K562 (cell line): Measurements from ENCODE around the gene SLC25A33. TPM values are rescaled to one million over a fixed set of nuclear protein-coding genes. Genes with fewer than 3 reads are reported as not detected.

ENCODE experiments used
- ATAC-seq: fragments of 200-7000 bp; cut with Tn5 transposase; 3 replicates; pipeline ENCODE4 v1.9.1; 2020; ENCODE audit warnings: moderate library complexity
- BruUV-seq: library from RNA; stranded (reverse); fragments of 400-500 nt; replicated peaks from 2 replicates; lab custom pipeline; 2021; lab: Mats Ljungman, UMichigan
- CTCF ChIA-PET: fragments of 300-600 bp; formaldehyde crosslinking; extraction: SDS; loops from one replicate; lab custom pipeline; 2021; ENCODE audit warnings: low intra/inter-chr PET ratio; lab: Yijun Ruan, JAX
- POLR2A ChIA-PET: fragments of 300-600, 350-650 bp; sonication (Branson Sonifier 250); formaldehyde crosslinking; extraction: SDS; loops from one replicate; lab custom pipeline; 2021; ENCODE audit warnings: antibody characterized with exemption, inconsistent platforms; lab: Yijun Ruan, JAX
- DNase-seq, 4 experiments: peaks; one replicate each; pipeline versions ENCODE4 v3.0.0 to v3.0.0-alpha.2; 2011 to 2018; ENCODE audit warnings: low spot score in 3 of 4, mixed read lengths in 3 of 4; ENCODE audit errors: extremely low read depth in 1 of 4
- FAIRE-seq: peaks from 2 replicates; lab custom pipeline; 2011; peaks lifted over from hg19 to GRCh38; lab: Jason Lieb, UNC
- H2AFZ ChIP-seq: 2 replicates; pipeline ENCODE4 v1.6.0; 2011; ENCODE audit warnings: low read depth, low read length, control low read depth, inconsistent platforms
- H3K27ac ChIP-seq: fragments of 200-600 bp; 3 replicates; pipeline ENCODE4 v1.8.0; 2011; ENCODE audit warnings: low read depth, mild to moderate bottlenecking, control low read depth, inconsistent platforms, low read length, moderate library complexity, mixed read lengths; ENCODE audit errors: extremely low read depth
- H3K27me3 ChIP-seq, 2 experiments: fragments of 300-600 bp in 1 of 2; 2 replicates in 1 of 2; 3 replicates in 1 of 2; pipeline versions ENCODE4 v1.6.0 to v1.8.0; 2011; ENCODE audit warnings: inconsistent platforms in 2 of 2, low read length in 2 of 2, mild to moderate bottlenecking in 1 of 2, mixed read lengths in 1 of 2, moderate library complexity in 1 of 2; ENCODE audit not compliant: control insufficient read depth in 2 of 2, insufficient read depth in 2 of 2
- H3K36me3 ChIP-seq: fragments of 300-600 bp; 3 replicates; pipeline ENCODE4 v1.8.0; 2011; ENCODE audit warnings: mild to moderate bottlenecking, low read length, inconsistent platforms; ENCODE audit not compliant: control insufficient read depth, insufficient read depth
- H3K4me1 ChIP-seq, 2 experiments: fragments of 200-600 bp in 1 of 2; replicated peaks in 1 of 2; 2 replicates in 1 of 2; 3 replicates in 1 of 2; pipeline versions ENCODE4 v1.5.1 to v1.8.0; 2011; ENCODE audit warnings: inconsistent platforms in 2 of 2, low read length in 2 of 2, mild to moderate bottlenecking in 1 of 2, mixed read lengths in 1 of 2, moderate library complexity in 1 of 2; ENCODE audit not compliant: control insufficient read depth in 2 of 2, insufficient read depth in 2 of 2
- H3K4me2 ChIP-seq: 2 replicates; pipeline ENCODE4 v1.6.1; 2011; ENCODE audit warnings: low read length, control low read depth, inconsistent platforms, mixed read lengths; ENCODE audit not compliant: insufficient read depth
- H3K4me3 ChIP-seq: fragments of 200-600 bp; sonication (generic), shearing (Covaris generic); 2 replicates; pipeline ENCODE4 v1.5.1; 2016; ENCODE audit warnings: control low read depth, inconsistent platforms
- H3K79me2 ChIP-seq: fragments of 200-600 bp; 3 replicates; pipeline ENCODE4 v1.8.0; 2011; ENCODE audit warnings: low read length, inconsistent platforms; ENCODE audit not compliant: control insufficient read depth, insufficient read depth
- H3K9ac ChIP-seq, 2 experiments: 2 replicates each; pipeline versions ENCODE4 v1.6.0 to v1.6.1; 2011; ENCODE audit warnings: low read depth in 2 of 2, low read length in 2 of 2, control low read depth in 1 of 2, inconsistent platforms in 1 of 2, mild to moderate bottlenecking in 1 of 2, mixed read lengths in 1 of 2; ENCODE audit not compliant: insufficient read depth in 1 of 2
- H3K9me1 ChIP-seq: one replicate; pipeline ENCODE4 v1.6.0; 2011; ENCODE audit warnings: inconsistent platforms, mild to moderate bottlenecking, low read length, moderate library complexity; ENCODE audit not compliant: control insufficient read depth, insufficient read depth
- H3K9me3 ChIP-seq: replicated peaks from 2 replicates; pipeline ENCODE4 v1.5.1; 2011; ENCODE audit warnings: low read depth, low read length, inconsistent platforms; ENCODE audit not compliant: control insufficient read depth, insufficient read depth
- H4K20me1 ChIP-seq: replicated peaks from 2 replicates; pipeline ENCODE4 v1.6.1; 2011; ENCODE audit warnings: low read length, inconsistent platforms, mixed read lengths; ENCODE audit not compliant: control insufficient read depth, insufficient read depth
- FOXK2 ChIP-seq, 2 experiments: fragments of 450-650 bp; IDR thresholded peaks in 1 of 2; conservative IDR thresholded peaks in 1 of 2; 2 replicates each; pipeline ENCODE4 v1.6.1; 2016; ENCODE audit warnings: low read depth in 2 of 2, mild to moderate bottlenecking in 1 of 2
- GATAD2B ChIP-seq: fragments of 450-650 bp; IDR thresholded peaks from 2 replicates; pipeline ENCODE4 v1.6.1; 2017; ENCODE audit warnings: mild to moderate bottlenecking, borderline replicate concordance
- HNRNPK ChIP-seq: fragments of 200-400 bp; formaldehyde crosslinking; IDR thresholded peaks from one replicate; pipeline ENCODE4 v1.6.1; 2018; ENCODE audit warnings: mild to moderate bottlenecking, low read depth, low read length; ENCODE audit not compliant: poor library complexity, severe bottlenecking
- NFIC ChIP-seq: fragments of 450-650 bp; IDR thresholded peaks from 2 replicates; pipeline ENCODE4 v1.6.1; 2017; ENCODE audit warnings: mild to moderate bottlenecking, inconsistent platforms
- NONO ChIP-seq, 2 experiments: fragments of 200-400 bp in 1 of 2; fragments of 450-650 bp in 1 of 2; formaldehyde crosslinking in 1 of 2; IDR thresholded peaks; 2 replicates each; pipeline ENCODE4 v1.6.1; 2017; ENCODE audit warnings: low read depth in 2 of 2, mild to moderate bottlenecking in 2 of 2, moderate library complexity in 2 of 2, low read length in 1 of 2
- SREBF2 ChIP-seq: sonication (generic); formaldehyde crosslinking; IDR thresholded peaks from 2 replicates; pipeline ENCODE4 v1.4.0; 2020; ENCODE audit warnings: mild to moderate bottlenecking, missing genetic modification reagents
- WGBS: fragments of 100-300 bp; shearing (Covaris generic); methylation state at CpG from one replicate; pipeline ENCODE4 v1.1.6; 2016; ENCODE audit warnings: low coverage, mixed read lengths; ENCODE audit not compliant: insufficient coverage; ENCODE audit errors: missing lambda C conversion rate; 5-methylcytosine and 5-hydroxymethylcytosine counted together
- in situ Hi-C: fragments of 300-500 bp; cut with MboI; formaldehyde crosslinking; loops from 4 replicates; pipeline ENCODE4 v1.15.0; 2018; ENCODE audit warnings: inconsistent platforms, mixed read lengths
- intact Hi-C: fragments of 100-400 bp; cut with micrococcal nuclease; formaldehyde crosslinking; loops from 2 replicates; pipeline ENCODE4 v1.14.2; 2022
- polyA plus RNA-seq, 8 experiments: library from polyadenylated mRNA; depleted of rRNA in 4 of 8; stranded (reverse) in 5 of 8; unstranded in 3 of 8; fragments of >200 nt; fragmentation: Nextera tagmentation in 2 of 8; fragmentation: Illumina TruSeq in 1 of 8; extraction: Ambion mirVana in 2 of 8; extraction: Trizol in 1 of 8; gene quantifications; 2 replicates each; pipeline versions ENCODE4 v1.2.1 to v1.2.3, GENCODE V29; 2011 to 2014; ENCODE audit warnings: inconsistent platforms in 1 of 8, missing spikeins in 1 of 8
- total RNA-seq, 7 experiments: library from RNA; depleted of rRNA in 6 of 7; stranded (reverse); fragments of >200 nt in 6 of 7; fragmentation: Illumina TruSeq in 2 of 7; extraction: Trizol in 2 of 7; gene quantifications; 2 replicates each; pipeline versions ENCODE4 v1.2.1 to v1.2.3, GENCODE V29; 2011 to 2021; ENCODE audit warnings: low replicate concordance in 1 of 7
- TF ChIP-seq, protein P1 (sequence below): fragments of 450-650 bp; formaldehyde crosslinking; IDR thresholded peaks from 2 replicates; pipeline ENCODE4 v1.4.0; 2020; ENCODE audit warnings: mild to moderate bottlenecking, moderate library complexity

Gene SLC25A33
- total and polyA plus RNA-seq, 9 of the 15 experiments (the other 6 are each of a cell fraction or from before 2014, with no cell fraction given), result 3.2 to 23.5 (median 17.5) TPM

DNA sequence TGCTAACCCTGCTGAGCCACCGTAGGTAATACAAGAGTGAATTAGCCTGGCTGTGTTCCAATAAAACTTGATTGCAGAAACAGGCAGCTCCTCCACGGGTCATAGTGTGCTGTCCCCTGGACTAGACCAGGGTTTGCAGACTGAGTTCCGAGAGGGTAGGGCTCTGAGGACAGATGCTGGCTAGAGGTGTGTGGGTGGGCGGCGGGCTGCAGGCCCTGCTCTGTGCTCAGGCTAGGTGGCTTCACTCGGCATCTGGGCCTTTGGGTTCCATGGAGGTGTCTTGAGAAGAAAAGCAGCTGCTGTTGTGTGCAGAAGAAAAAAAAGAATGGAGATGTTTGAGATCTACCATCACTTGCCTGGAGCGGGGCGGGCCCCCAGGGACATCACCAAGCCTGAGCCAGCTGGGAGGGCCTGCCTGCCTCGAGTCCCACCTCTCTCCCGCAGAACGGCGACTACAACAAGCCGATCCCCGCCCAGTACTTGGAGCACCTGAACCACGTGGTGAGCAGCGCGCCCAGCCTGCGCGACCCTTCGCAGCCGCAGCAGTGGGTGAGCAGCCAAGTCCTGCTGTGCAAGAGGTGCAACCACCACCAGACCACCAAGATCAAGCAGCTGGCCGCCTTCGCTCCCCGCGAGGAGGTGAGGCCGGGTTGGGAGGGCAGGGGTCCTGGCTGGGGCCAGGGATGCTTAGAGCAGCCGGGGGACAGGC is 57.3 kb downstream of the SLC25A33 start:
- H3K9ac ChIP-seq, result peak overlapping the region in 1 of 2 experiments; percentile 54; a peak in 1 of 4 replicates
- WGBS, result 89% methylated on average over 27 of the region's 27 CpGs
- ChIA-PET CTCF (no interaction called here), POLR2A (interaction anchor here (0.6 to 2.6 kb wide), 4 partner anchors 16 to 162 kb away, joined by 3 to 14 read pairs (median 4); no protein-coding TSS in a partner anchor)
- TF ChIP-seq SREBF2 (CRISPR knock-in tag), result no peak
- TF ChIP-seq HNRNPK, result no peak
- no peak for TF ChIP-seq NONO (IDR thresholded peaks at IDR 0.05; ENCODE audit: low read depth in 2 of 2, low read length in 1 of 2)
- TF ChIP-seq, protein P1, sequence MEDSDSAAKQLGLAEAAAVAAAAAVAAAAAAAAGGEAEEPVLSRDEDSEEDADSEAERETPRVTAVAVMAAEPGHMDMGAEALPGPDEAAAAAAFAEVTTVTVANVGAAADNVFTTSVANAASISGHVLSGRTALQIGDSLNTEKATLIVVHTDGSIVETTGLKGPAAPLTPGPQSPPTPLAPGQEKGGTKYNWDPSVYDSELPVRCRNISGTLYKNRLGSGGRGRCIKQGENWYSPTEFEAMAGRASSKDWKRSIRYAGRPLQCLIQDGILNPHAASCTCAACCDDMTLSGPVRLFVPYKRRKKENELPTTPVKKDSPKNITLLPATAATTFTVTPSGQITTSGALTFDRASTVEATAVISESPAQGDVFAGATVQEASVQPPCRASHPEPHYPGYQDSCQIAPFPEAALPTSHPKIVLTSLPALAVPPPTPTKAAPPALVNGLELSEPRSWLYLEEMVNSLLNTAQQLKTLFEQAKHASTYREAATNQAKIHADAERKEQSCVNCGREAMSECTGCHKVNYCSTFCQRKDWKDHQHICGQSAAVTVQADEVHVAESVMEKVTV, result no peak
- no peak for TF ChIP-seq FOXK2 (conservative IDR thresholded peaks at IDR 0.05 in 1 of 2, IDR thresholded peaks at IDR 0.05 in 1 of 2; ENCODE audit: low read depth in 2 of 2)
- no peak for TF ChIP-seq GATAD2B
- TF ChIP-seq NFIC, result peak; percentile 25; the same call in 1 of the 2 replicates
- no peak overlapping the region for H2AFZ ChIP-seq
- no peaks in the 10 kb centered on the region for H3K9me3 ChIP-seq
- H3K4me3 ChIP-seq, result no peak overlapping the region
- H4K20me1 ChIP-seq, result peaks cover 37% of the 10 kb centered on the region
- no peak for ATAC-seq
- no peak overlapping the region for H3K4me2 ChIP-seq
- H3K36me3 ChIP-seq, result peaks cover 70% of the 10 kb centered on the region; the same call in 2 of the 3 replicates
- no peak for DNase-seq
- intact Hi-C loops (no loop called here), in situ Hi-C loops (no loop called here)
- H3K79me2 ChIP-seq, result peaks cover 42% of the 10 kb centered on the region
- H3K9me1 ChIP-seq, result peaks cover 12% of the 10 kb centered on the region
- H3K27ac ChIP-seq, result no peak overlapping the region
- BruUV-seq, result no TSS peak
- H3K4me1 ChIP-seq, result peaks cover 17 to 57% of the 10 kb centered on the region in 2 experiments
- H3K27me3 ChIP-seq, result no peaks in the 10 kb centered on the region
- no peak for FAIRE-seq
